ENCODE data around the gene SENP6.
A peak's percentile ranks its signal among the peaks of the same experiment; 100 is the strongest.

SENP6 gene

GRCh38 chr6:75631859-75632635, 30.4 kb downstream of the SENP6 start:
- H3K36me3 ChIP-seq (ENCODE audit: control insufficient read depth in 2 of 2, insufficient read depth in 1 of 2, low read length in 2 of 2) = peaks cover 30 to 37% of the 10 kb centered on the region in 2 experiments
- H3K27ac ChIP-seq (ENCODE audit: extremely low read depth, low read depth, low read length) = no peak overlapping the region
- ChIA-PET CTCF (no interaction called here), POLR2A (interaction anchor here (1.1 kb wide), 1 partner anchor 30 kb away, joined by 3 read pairs; the partner anchor contains the start of gene SENP6)
- peaks cover 11% of the 10 kb centered on the region for H3K4me1 ChIP-seq (ENCODE audit: control insufficient read depth, insufficient read depth, low read length)
- no peaks in the 10 kb centered on the region for H3K9me3 ChIP-seq (ENCODE audit: control insufficient read depth, insufficient read depth, low read depth, low read length)
- TF ChIP-seq ZNF654 (tag by site-specific recombination; IDR thresholded peaks at IDR 0.05; ENCODE audit: low read depth) (no peak), ZNF501 (tag by site-specific recombination; IDR thresholded peaks at IDR 0.05) (no peak), YY1 (tag by site-specific recombination; IDR thresholded peaks at IDR 0.05) (no peak), ZNF202 (tag by site-specific recombination; IDR thresholded peaks at IDR 0.05; ENCODE audit: borderline replicate concordance) (no peak), ZNF366 (tag by site-specific recombination; conservative IDR thresholded peaks at IDR 0.05) (no peak), ZNF148 (tag by site-specific recombination; IDR thresholded peaks at IDR 0.05; ENCODE audit: borderline replicate concordance) (no peak), ZNF133 (tag by site-specific recombination; IDR thresholded peaks at IDR 0.05) (no peak), PRDM6 (tag by site-specific recombination; IDR thresholded peaks at IDR 0.05) (peak; percentile 68), GLI2 (tag by site-specific recombination; IDR thresholded peaks at IDR 0.05; ENCODE audit: borderline replicate concordance, low read depth) (no peak)
- TF ChIP-seq, protein P1, sequence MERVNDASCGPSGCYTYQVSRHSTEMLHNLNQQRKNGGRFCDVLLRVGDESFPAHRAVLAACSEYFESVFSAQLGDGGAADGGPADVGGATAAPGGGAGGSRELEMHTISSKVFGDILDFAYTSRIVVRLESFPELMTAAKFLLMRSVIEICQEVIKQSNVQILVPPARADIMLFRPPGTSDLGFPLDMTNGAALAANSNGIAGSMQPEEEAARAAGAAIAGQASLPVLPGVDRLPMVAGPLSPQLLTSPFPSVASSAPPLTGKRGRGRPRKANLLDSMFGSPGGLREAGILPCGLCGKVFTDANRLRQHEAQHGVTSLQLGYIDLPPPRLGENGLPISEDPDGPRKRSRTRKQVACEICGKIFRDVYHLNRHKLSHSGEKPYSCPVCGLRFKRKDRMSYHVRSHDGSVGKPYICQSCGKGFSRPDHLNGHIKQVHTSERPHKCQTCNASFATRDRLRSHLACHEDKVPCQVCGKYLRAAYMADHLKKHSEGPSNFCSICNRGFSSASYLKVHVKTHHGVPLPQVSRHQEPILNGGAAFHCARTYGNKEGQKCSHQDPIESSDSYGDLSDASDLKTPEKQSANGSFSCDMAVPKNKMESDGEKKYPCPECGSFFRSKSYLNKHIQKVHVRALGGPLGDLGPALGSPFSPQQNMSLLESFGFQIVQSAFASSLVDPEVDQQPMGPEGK (tag by site-specific recombination; IDR thresholded peaks at IDR 0.05) = no peak
- TF ChIP-seq, protein P2, sequence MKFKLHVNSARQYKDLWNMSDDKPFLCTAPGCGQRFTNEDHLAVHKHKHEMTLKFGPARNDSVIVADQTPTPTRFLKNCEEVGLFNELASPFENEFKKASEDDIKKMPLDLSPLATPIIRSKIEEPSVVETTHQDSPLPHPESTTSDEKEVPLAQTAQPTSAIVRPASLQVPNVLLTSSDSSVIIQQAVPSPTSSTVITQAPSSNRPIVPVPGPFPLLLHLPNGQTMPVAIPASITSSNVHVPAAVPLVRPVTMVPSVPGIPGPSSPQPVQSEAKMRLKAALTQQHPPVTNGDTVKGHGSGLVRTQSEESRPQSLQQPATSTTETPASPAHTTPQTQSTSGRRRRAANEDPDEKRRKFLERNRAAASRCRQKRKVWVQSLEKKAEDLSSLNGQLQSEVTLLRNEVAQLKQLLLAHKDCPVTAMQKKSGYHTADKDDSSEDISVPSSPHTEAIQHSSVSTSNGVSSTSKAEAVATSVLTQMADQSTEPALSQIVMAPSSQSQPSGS (tag by site-specific recombination; IDR thresholded peaks at IDR 0.05; ENCODE audit: low read depth) = peak; percentile 61; the same call in 1 of the 2 replicates
- TF ChIP-seq, protein P3, sequence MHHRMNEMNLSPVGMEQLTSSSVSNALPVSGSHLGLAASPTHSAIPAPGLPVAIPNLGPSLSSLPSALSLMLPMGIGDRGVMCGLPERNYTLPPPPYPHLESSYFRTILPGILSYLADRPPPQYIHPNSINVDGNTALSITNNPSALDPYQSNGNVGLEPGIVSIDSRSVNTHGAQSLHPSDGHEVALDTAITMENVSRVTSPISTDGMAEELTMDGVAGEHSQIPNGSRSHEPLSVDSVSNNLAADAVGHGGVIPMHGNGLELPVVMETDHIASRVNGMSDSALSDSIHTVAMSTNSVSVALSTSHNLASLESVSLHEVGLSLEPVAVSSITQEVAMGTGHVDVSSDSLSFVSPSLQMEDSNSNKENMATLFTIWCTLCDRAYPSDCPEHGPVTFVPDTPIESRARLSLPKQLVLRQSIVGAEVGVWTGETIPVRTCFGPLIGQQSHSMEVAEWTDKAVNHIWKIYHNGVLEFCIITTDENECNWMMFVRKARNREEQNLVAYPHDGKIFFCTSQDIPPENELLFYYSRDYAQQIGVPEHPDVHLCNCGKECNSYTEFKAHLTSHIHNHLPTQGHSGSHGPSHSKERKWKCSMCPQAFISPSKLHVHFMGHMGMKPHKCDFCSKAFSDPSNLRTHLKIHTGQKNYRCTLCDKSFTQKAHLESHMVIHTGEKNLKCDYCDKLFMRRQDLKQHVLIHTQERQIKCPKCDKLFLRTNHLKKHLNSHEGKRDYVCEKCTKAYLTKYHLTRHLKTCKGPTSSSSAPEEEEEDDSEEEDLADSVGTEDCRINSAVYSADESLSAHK (tag by site-specific recombination; IDR thresholded peaks at IDR 0.05) = no peak
- H3K4me3 ChIP-seq (ENCODE audit: low read depth, low read length) = no peak overlapping the region

DNA sequence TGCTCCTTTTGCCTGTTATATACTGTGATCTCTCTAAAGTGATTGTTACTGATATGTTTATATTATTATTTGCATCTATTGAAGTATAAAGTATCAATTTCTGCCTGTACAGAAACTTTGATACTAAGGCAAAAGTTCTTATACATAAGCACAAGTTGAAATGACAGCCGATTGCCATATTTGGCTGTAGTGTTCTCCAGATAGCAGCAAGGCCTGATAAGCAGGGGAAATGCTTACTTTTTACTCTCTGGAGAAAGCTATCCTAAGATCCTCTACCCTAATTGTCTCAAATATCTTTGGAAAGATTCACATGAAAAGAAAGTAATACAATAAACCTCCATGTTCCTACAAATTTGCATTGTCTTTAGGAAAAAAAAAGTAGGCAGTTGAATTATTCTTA, 31.4 kb downstream of the SENP6 start:
- CTCF ChIA-PET = interaction anchor here (0.6 kb wide), 1 partner anchor 393 kb away, joined by 3 read pairs; no protein-coding TSS in a partner anchor
- POLR2A ChIA-PET = interaction anchor here (0.9 to 1.0 kb wide), 2 partner anchors 14 to 31 kb away, joined by 3 to 4 read pairs; partner anchors contain the start of gene SENP6

More for the DNA sequence above, 31.4 kb downstream of the SENP6 start:
- H3K27ac ChIP-seq (ENCODE audit: extremely low read depth, low read depth, low read length) = no peak overlapping the region
- H3K4me1 ChIP-seq (ENCODE audit: control insufficient read depth, insufficient read depth, low read length) = peaks cover 11% of the 10 kb centered on the region
- peaks cover 31 to 40% of the 10 kb centered on the region in 2 experiments for H3K36me3 ChIP-seq (ENCODE audit: control insufficient read depth in 2 of 2, insufficient read depth in 1 of 2, low read length in 2 of 2)
- H3K4me3 ChIP-seq (ENCODE audit: low read depth, low read length) = no peak overlapping the region
- no peaks in the 10 kb centered on the region for H3K9me3 ChIP-seq (ENCODE audit: control insufficient read depth, insufficient read depth, low read depth, low read length)
- TF ChIP-seq ZNF221 (tag by site-specific recombination; IDR thresholded peaks at IDR 0.05; ENCODE audit: borderline replicate concordance) = no peak
- no peak for TF ChIP-seq ZNF146 (tag by site-specific recombination; IDR thresholded peaks at IDR 0.05)
- TF ChIP-seq ZNF777 (tag by site-specific recombination; IDR thresholded peaks at IDR 0.05; ENCODE audit: borderline replicate concordance) = no peak
- no peak for TF ChIP-seq OVOL3 (tag by site-specific recombination; IDR thresholded peaks at IDR 0.05)
- TF ChIP-seq ZNF341 (tag by site-specific recombination; IDR thresholded peaks at IDR 0.05; ENCODE audit: low read depth) = no peak
- no peak for TF ChIP-seq ZNF184 (tag by site-specific recombination; IDR thresholded peaks at IDR 0.05)
- TF ChIP-seq ZSCAN23 (tag by site-specific recombination; IDR thresholded peaks at IDR 0.05) = no peak
- TF ChIP-seq, protein P4, sequence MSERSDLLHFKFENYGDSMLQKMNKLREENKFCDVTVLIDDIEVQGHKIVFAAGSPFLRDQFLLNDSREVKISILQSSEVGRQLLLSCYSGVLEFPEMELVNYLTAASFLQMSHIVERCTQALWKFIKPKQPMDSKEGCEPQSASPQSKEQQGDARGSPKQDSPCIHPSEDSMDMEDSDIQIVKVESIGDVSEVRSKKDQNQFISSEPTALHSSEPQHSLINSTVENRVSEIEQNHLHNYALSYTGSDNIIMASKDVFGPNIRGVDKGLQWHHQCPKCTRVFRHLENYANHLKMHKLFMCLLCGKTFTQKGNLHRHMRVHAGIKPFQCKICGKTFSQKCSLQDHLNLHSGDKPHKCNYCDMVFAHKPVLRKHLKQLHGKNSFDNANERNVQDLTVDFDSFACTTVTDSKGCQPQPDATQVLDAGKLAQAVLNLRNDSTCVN (tag by site-specific recombination; optimal IDR thresholded peaks at IDR 0.05) = no peak
- no peak for TF ChIP-seq KLF9 (tag by site-specific recombination; IDR thresholded peaks at IDR 0.05; ENCODE audit: low read depth)

Data from HEK293 (cell line).